Transverse colon (tissue), 3 donors: ENCODE measurements around the gene SLC35G1.

Source experiments
- EP300 ChIP-seq: sonication (generic); formaldehyde crosslinking; IDR thresholded peaks from one replicate; pipeline ENCODE4 v1.6.1; 2017; ENCODE audit warnings: antibody characterized with exemption, low read depth
- TF ChIP-seq, protein P1 (sequence below), 5 experiments: fragments of 200-600 bp in 3 of 5; fragments of 450-650 bp in 2 of 5; sonication (generic) in 3 of 5; IDR thresholded peaks; 1 replicate in 2 of 5; 2 replicates in 3 of 5; pipeline ENCODE4 v1.5.1; 2016 to 2017; ENCODE audit warnings: antibody characterized with exemption in 5 of 5, inconsistent platforms in 3 of 5, mild to moderate bottlenecking in 2 of 5, moderate library complexity in 1 of 5

DNA sequence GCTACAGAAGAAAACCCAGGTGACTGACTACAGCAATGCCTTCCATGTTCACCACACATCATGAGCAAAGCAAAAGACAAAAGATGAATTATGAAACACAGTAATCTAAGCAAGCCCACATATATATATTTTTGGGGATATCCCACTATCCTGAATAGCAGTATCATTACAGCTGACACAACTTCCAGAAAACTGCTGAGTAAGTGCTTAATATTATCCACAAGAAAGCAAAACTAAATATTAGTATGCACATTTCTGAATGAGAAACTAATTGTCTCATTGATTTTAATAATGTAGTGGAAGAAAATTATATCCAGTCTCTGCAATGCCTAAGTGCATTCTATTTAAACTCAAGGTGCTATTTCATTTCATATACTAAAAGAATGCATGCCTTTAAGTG lies 14.5 kb upstream of the SLC35G1 start:
- TF ChIP-seq, protein P1, sequence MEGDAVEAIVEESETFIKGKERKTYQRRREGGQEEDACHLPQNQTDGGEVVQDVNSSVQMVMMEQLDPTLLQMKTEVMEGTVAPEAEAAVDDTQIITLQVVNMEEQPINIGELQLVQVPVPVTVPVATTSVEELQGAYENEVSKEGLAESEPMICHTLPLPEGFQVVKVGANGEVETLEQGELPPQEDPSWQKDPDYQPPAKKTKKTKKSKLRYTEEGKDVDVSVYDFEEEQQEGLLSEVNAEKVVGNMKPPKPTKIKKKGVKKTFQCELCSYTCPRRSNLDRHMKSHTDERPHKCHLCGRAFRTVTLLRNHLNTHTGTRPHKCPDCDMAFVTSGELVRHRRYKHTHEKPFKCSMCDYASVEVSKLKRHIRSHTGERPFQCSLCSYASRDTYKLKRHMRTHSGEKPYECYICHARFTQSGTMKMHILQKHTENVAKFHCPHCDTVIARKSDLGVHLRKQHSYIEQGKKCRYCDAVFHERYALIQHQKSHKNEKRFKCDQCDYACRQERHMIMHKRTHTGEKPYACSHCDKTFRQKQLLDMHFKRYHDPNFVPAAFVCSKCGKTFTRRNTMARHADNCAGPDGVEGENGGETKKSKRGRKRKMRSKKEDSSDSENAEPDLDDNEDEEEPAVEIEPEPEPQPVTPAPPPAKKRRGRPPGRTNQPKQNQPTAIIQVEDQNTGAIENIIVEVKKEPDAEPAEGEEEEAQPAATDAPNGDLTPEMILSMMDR (IDR thresholded peaks at IDR 0.05) = no peak
- TF ChIP-seq EP300 = no peak
